ENCODE data around the gene VNN1. TPM values are rescaled to one million over a fixed set of nuclear protein-coding genes. Genes with fewer than 3 reads are reported as not detected.
A peak's percentile ranks its signal among the peaks of the same experiment; 100 is the strongest.

Gene VNN1
- total and polyA plus RNA-seq, 2 donors (not counting 3 experiments of a cell fraction or from before 2014, with no cell fraction given): not detected

GRCh38 chr6:132763269-132763668, 49.4 kb upstream of the VNN1 start:
- CTCF ChIA-PET: interaction anchor here (1.0 to 3.7 kb wide), 3 partner anchors 9 to 94 kb away, joined by 3 to 19 read pairs (median 3); partner anchors contain the start of gene SLC18B1
- H3K79me2 ChIP-seq (ENCODE audit: control insufficient read depth, insufficient read depth, low read length): no peaks in the 10 kb centered on the region
- DNase-seq (ENCODE audit: low read depth, low spot score) (no peak), FAIRE-seq (peak; percentile 8)
- intact Hi-C loops (cut with micrococcal nuclease) (no loop called here), dilution Hi-C loops (cut with MboI; ENCODE audit: extremely low pct_ligation_motif_present, low sequenced_read_pairs) (no loop called here)
- H3K4me2 ChIP-seq (ENCODE audit: insufficient read depth, low read length): no peak overlapping the region
- no peaks in the 10 kb centered on the region for H3K9me1 ChIP-seq (replicated peaks; ENCODE audit: control insufficient read depth, extremely low read depth, insufficient read depth, low read length)
- POLR2A ChIA-PET: no interaction called here
- H3K27me3 ChIP-seq (ENCODE audit: control insufficient read depth in 2 of 2, insufficient read depth in 2 of 2, low read length in 2 of 2): peaks cover 0 to 3% of the 10 kb centered on the region in 2 experiments
- H3K4me1 ChIP-seq (ENCODE audit: control insufficient read depth, extremely low read depth, insufficient read depth, low read length): no peaks in the 10 kb centered on the region
- no peak overlapping the region for H3K27ac ChIP-seq (ENCODE audit: insufficient read depth, low read depth, low read length)
- H3K4me3 ChIP-seq (replicated peaks in 1 of 3; ENCODE audit: insufficient read depth in 1 of 3, low read depth in 1 of 3, low read length in 3 of 3): no peak overlapping the region
- no peaks in the 10 kb centered on the region for H4K20me1 ChIP-seq (replicated peaks; ENCODE audit: control insufficient read depth, extremely low read depth, insufficient read depth, low read length)
- no peak overlapping the region for H3K9ac ChIP-seq (replicated peaks; ENCODE audit: extremely low read depth, insufficient read depth, low read length)
- no peak for TF ChIP-seq POLR2A (IDR thresholded peaks at IDR 0.05; ENCODE audit: low read depth, low read length)
- TF ChIP-seq MYC (IDR thresholded peaks at IDR 0.05; ENCODE audit: low read depth, low read length): no peak
- TF ChIP-seq FOS (IDR thresholded peaks at IDR 0.05; ENCODE audit: borderline replicate concordance, insufficient read depth, low read length): no peak
- no TSS peak for BruUV-seq (replicated peaks)
- no peak overlapping the region for H2AFZ ChIP-seq (ENCODE audit: low read depth, low read length)
- no peaks in the 10 kb centered on the region for H3K36me3 ChIP-seq (ENCODE audit: control insufficient read depth in 2 of 2, extremely low read depth in 1 of 2, insufficient read depth in 2 of 2, low read length in 2 of 2)
- H3K9me3 ChIP-seq (replicated peaks; ENCODE audit: control insufficient read depth, insufficient read depth, low read length): no peaks in the 10 kb centered on the region

- no peak for FAIRE-seq
- CTCF ChIA-PET: no interaction called here
Measured at GRCh38 chr6:132760256-132760655, 46.4 kb upstream of the VNN1 start.

More at GRCh38 chr6:132760256-132760655, 46.4 kb upstream of the VNN1 start:
- no TSS peak for BruUV-seq (replicated peaks)
- Histone ChIP-seq H3K4me1 (ENCODE audit: control insufficient read depth, extremely low read depth, insufficient read depth, low read length) (no peaks in the 10 kb centered on the region), H3K9ac (replicated peaks; ENCODE audit: extremely low read depth, insufficient read depth, low read length) (no peak overlapping the region), H3K36me3 (ENCODE audit: control insufficient read depth in 2 of 2, extremely low read depth in 1 of 2, insufficient read depth in 2 of 2, low read length in 2 of 2) (no peaks in the 10 kb centered on the region), H3K27me3 (ENCODE audit: control insufficient read depth in 2 of 2, insufficient read depth in 2 of 2, low read length in 2 of 2) (peaks cover 0 to 7% of the 10 kb centered on the region in 2 experiments), H3K4me3 (replicated peaks in 1 of 3; ENCODE audit: insufficient read depth in 1 of 3, low read depth in 1 of 3, low read length in 3 of 3) (no peak overlapping the region), H3K27ac (ENCODE audit: insufficient read depth, low read depth, low read length) (no peak overlapping the region), H3K9me1 (replicated peaks; ENCODE audit: control insufficient read depth, extremely low read depth, insufficient read depth, low read length) (no peaks in the 10 kb centered on the region), H3K79me2 (ENCODE audit: control insufficient read depth, insufficient read depth, low read length) (no peaks in the 10 kb centered on the region), H3K4me2 (ENCODE audit: insufficient read depth, low read length) (no peak overlapping the region), H3K9me3 (replicated peaks; ENCODE audit: control insufficient read depth, insufficient read depth, low read length) (no peaks in the 10 kb centered on the region), H2AFZ (ENCODE audit: low read depth, low read length) (no peak overlapping the region), H4K20me1 (replicated peaks; ENCODE audit: control insufficient read depth, extremely low read depth, insufficient read depth, low read length) (no peaks in the 10 kb centered on the region)
- no peak for DNase-seq (ENCODE audit: low read depth, low spot score)
- TF ChIP-seq MAX (IDR thresholded peaks at IDR 0.05; ENCODE audit: insufficient read depth, insufficient read length) (no peak), JUN (IDR thresholded peaks at IDR 0.05; ENCODE audit: borderline replicate concordance, insufficient read depth, insufficient read length, low read depth) (no peak), FOS (IDR thresholded peaks at IDR 0.05; ENCODE audit: borderline replicate concordance, insufficient read depth, low read length) (no peak), GATA2 (IDR thresholded peaks at IDR 0.05; ENCODE audit: insufficient read depth, insufficient read length, low read depth, low read length) (no peak), CTCF (IDR thresholded peaks at IDR 0.05; ENCODE audit: extremely low read depth in 1 of 2, insufficient read depth in 1 of 2, low read depth in 1 of 2, low read length in 2 of 2) (no peak), POLR2A (IDR thresholded peaks at IDR 0.05; ENCODE audit: low read depth, low read length) (no peak), POLR2AphosphoS5 (IDR thresholded peaks at IDR 0.05; ENCODE audit: insufficient read depth, low read depth, low read length) (no peak), EZH2 (IDR thresholded peaks at IDR 0.05; ENCODE audit: borderline replicate concordance, low read depth, low read length, severe bottlenecking) (no peak), MYC (IDR thresholded peaks at IDR 0.05; ENCODE audit: low read depth, low read length) (no peak)
- intact Hi-C loops (cut with micrococcal nuclease): no loop called here
- dilution Hi-C loops (cut with MboI; ENCODE audit: extremely low pct_ligation_motif_present, low sequenced_read_pairs): no loop called here
- POLR2A ChIA-PET: no interaction called here

Data from endothelial cell of umbilical vein (primary cell).